H7 (cell line): ENCODE data around the gene DLX3. TPM values are rescaled to one million over a fixed set of nuclear protein-coding genes. Genes with fewer than 3 reads are reported as not detected.

ENCODE experiments used
- DNase-seq: peaks from one replicate; pipeline ENCODE4 v3.0.0; 2012
- H3K27me3 ChIP-seq: 2 replicates; pipeline ENCODE4 v1.6.0; 2011; ENCODE audit warnings: mild to moderate bottlenecking, low read length; ENCODE audit not compliant: control insufficient read depth, insufficient read depth
- H3K36me3 ChIP-seq: replicated peaks from 2 replicates; pipeline ENCODE4 v1.5.1; 2011; ENCODE audit warnings: low read length; ENCODE audit not compliant: control insufficient read depth, insufficient read depth
- H3K4me3 ChIP-seq: 2 replicates; pipeline ENCODE4 v1.5.1; 2011; ENCODE audit warnings: low read depth, mild to moderate bottlenecking, control low read depth, low read length, moderate library complexity; ENCODE audit not compliant: insufficient read depth
- total RNA-seq: library from RNA; depleted of rRNA; stranded (reverse); fragments of >200 nt; shearing (Covaris generic); gene quantifications from 2 replicates; pipeline ENCODE4 v1.2.3, GENCODE V29; 2014

Gene DLX3
- total RNA-seq, 1 experiment from 2014 or later, result not detected

GRCh38 chr17:49990921-49991320 is 4.1 kb downstream of the DLX3 start:
- Histone ChIP-seq H3K4me3 (no peak overlapping the region), H3K27me3 (peaks cover 94% of the 10 kb centered on the region), H3K36me3 (no peaks in the 10 kb centered on the region)
- DNase-seq, result peak; percentile 24

- Histone ChIP-seq H3K36me3 (no peaks in the 10 kb centered on the region), H3K27me3 (peaks cover 92% of the 10 kb centered on the region), H3K4me3 (no peak overlapping the region)
- DNase-seq, result peak; percentile 23
These were observed 4.7 kb downstream of the DLX3 start for GRCh38 chr17:49990331-49990730.

- Histone ChIP-seq H3K27me3 (peaks cover 84% of the 10 kb centered on the region), H3K4me3 (no peak overlapping the region), H3K36me3 (no peaks in the 10 kb centered on the region)
- DNase-seq, result peak; percentile 32
These were observed 5.5 kb downstream of the DLX3 start for GRCh38 chr17:49989518-49989880.

GRCh38 chr17:49987681-49988441 is 7.2 kb downstream of the DLX3 start:
- Histone ChIP-seq H3K36me3 (no peaks in the 10 kb centered on the region), H3K4me3 (no peak overlapping the region), H3K27me3 (peaks cover 68% of the 10 kb centered on the region)
- DNase-seq, result peak; percentile 77

GRCh38 chr17:49987290-49987585 is 7.8 kb downstream of the DLX3 start:
- H3K4me3 ChIP-seq, result no peak overlapping the region
- no peaks in the 10 kb centered on the region for H3K36me3 ChIP-seq
- peaks cover 64% of the 10 kb centered on the region for H3K27me3 ChIP-seq
- peak; percentile 37 for DNase-seq

- H3K27me3 ChIP-seq, result peaks cover 61% of the 10 kb centered on the region
- H3K36me3 ChIP-seq, result no peaks in the 10 kb centered on the region
- no peak overlapping the region for H3K4me3 ChIP-seq
- peak; percentile 18 for DNase-seq
These were observed 8.4 kb downstream of the DLX3 start for GRCh38 chr17:49986396-49987289.

GRCh38 chr17:49985310-49985990 is 9.6 kb downstream of the DLX3 start:
- H3K4me3 ChIP-seq, result no peak overlapping the region
- H3K27me3 ChIP-seq, result peaks cover 49% of the 10 kb centered on the region
- H3K36me3 ChIP-seq, result no peaks in the 10 kb centered on the region
- DNase-seq, result peak; percentile 16

- Histone ChIP-seq H3K4me3 (no peak overlapping the region), H3K27me3 (peaks cover 47% of the 10 kb centered on the region), H3K36me3 (no peaks in the 10 kb centered on the region)
- DNase-seq, result no peak
These were observed 10.2 kb downstream of the DLX3 start for GRCh38 chr17:49984776-49985175.

- H3K27me3 ChIP-seq, result peaks cover 45% of the 10 kb centered on the region
- no peak overlapping the region for H3K4me3 ChIP-seq
- no peaks in the 10 kb centered on the region for H3K36me3 ChIP-seq
- DNase-seq, result peak; percentile 67
These were observed 10.7 kb downstream of the DLX3 start for GRCh38 chr17:49984283-49984682.

- Histone ChIP-seq H3K36me3 (no peaks in the 10 kb centered on the region), H3K4me3 (no peak overlapping the region), H3K27me3 (peaks cover 26% of the 10 kb centered on the region)
- DNase-seq, result peak; percentile 91
These were observed 14.3 kb downstream of the DLX3 start for GRCh38 chr17:49980703-49981197.

GRCh38 chr17:49979748-49980479 is 15.1 kb downstream of the DLX3 start:
- Histone ChIP-seq H3K4me3 (no peak overlapping the region), H3K36me3 (no peaks in the 10 kb centered on the region), H3K27me3 (peaks cover 32% of the 10 kb centered on the region)
- DNase-seq, result no peak

- DNase-seq, result no peak
- H3K27me3 ChIP-seq, result peaks cover 46% of the 10 kb centered on the region
- no peaks in the 10 kb centered on the region for H3K36me3 ChIP-seq
- no peak overlapping the region for H3K4me3 ChIP-seq
These were observed 16.5 kb downstream of the DLX3 start for GRCh38 chr17:49978501-49978900.

- Histone ChIP-seq H3K4me3 (no peak overlapping the region), H3K27me3 (peaks cover 54% of the 10 kb centered on the region), H3K36me3 (no peaks in the 10 kb centered on the region)
- peak; percentile 82 for DNase-seq
These were observed 17.3 kb downstream of the DLX3 start for GRCh38 chr17:49977463-49978389.
